HG03575 (cell line): ENCODE measurements around the gene LSM11.
A peak's percentile ranks its signal among the peaks of the same experiment; 100 is the strongest.

Experiments
- ATAC-seq: cut with Tn5 transposase; IDR thresholded peaks from one replicate; pipeline ENCODE4 v1.9.1; 2021; ENCODE audit not compliant: unreplicated experiment, insufficient number of reproducible peaks, low FRiP score; ENCODE audit errors: extremely low read depth

Gene LSM11

GRCh38 chr5:157731272-157732129 is 12.0 kb upstream of the LSM11 start, which contains the start of gene THG1L:
Gene THG1L, plus strand, starts transcription at chr5:157731420. Its CDS starts 21 bp downstream, at chr5:157731441.
- ATAC-seq = peak; percentile 75

GRCh38 chr5:157732130-157732514 is 11.4 kb upstream of the LSM11 start:
- no peak for ATAC-seq

- ATAC-seq = no peak
These were observed 10.8 kb upstream of the LSM11 start for GRCh38 chr5:157732596-157733262.

- ATAC-seq = no peak
These were observed 9.1 kb upstream of the LSM11 start for GRCh38 chr5:157734436-157734835.

DNA sequence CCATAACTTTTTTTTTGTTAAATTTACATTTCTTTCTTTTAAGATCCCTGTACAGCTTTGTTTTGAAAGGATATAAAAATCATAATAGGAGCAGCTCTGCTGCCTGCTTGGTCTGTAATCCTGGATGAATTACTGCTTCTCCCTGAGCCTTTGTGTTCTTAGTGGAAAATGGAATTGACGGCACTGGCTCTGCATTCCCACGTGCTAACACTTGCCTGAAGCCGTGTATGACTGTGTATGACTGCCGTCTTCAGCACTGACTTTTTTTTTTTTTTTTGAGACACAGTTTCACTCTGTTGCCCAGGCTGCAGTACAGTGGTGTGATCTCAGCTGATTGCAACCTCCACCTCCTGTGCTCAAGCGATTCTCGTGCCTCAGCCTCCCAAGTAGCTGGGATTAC is 7.5 kb upstream of the LSM11 start:
- no peak for ATAC-seq

- no peak for ATAC-seq
These were observed 3.9 kb upstream of the LSM11 start for GRCh38 chr5:157739388-157740228.

DNA sequence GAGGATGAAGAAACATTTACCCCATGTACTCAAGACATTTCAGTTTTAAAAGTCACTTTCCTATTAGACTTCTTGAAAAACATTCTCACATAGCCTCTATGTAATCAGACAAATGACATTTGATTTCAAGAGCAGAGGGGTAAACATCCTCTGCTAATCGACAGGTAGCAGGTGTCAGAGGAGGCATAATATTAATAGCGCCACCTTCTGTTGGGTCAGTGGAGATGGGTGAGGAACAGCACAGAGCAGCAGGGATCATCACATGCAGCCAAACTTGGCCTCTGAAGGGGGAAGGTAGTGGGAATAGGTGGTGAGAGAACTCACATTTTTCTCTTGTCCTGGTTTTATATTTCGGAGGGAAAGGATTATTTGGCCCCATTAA is 3.3 kb upstream of the LSM11 start:
- ATAC-seq = no peak

DNA sequence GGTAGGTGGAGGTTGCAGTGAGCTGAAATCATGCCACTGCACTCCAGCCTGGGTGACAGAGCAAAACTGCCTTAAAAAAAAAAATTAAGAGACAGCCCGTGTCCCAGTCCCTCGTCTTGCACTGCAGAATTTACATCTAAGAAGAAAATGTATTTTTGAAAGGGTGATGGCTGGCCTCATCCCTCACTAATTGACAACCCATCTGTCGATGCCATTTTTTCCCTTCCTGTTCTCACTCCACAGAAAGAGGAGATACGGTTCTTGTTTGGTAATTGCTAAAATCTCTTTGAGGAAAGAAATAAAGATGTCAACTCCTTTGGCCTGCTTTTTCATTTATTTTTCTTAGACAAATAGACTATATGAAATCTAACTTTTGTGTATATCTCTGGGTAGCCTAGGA is 2.4 kb upstream of the LSM11 start:
- ATAC-seq = no peak

- no peak for ATAC-seq
These were observed 819 bp downstream of the LSM11 start for GRCh38 chr5:157744051-157745011.

GRCh38 chr5:157745041-157745456 is 1.5 kb downstream of the LSM11 start:
- no peak for ATAC-seq

DNA sequence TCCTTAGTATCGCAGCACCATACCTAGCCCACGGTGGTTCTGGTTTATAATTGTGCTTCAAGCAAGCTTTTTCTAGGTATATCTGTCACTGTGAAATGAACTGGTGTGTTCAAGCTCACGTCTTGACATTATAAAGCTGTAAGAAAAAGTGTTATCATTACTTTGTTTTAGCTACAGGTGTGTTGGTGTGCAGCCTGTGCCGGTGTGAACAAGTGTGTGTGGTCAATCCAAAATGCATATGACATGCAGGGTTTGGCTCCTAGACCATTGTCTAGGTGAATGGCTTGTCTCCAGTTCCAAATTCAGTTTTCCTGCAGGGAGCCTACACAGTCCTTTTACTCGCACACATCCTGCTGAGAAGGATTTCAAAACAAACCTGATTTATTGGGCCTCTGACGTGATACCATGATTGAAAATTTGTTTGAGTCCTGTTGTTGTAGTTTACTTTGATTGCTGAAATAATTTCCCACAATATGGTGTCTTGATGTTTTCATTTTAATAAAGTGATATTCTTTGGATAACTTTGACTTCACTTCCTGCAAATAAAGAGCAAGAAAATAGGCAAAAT is 3.7 kb downstream of the LSM11 start:
- ATAC-seq = no peak

DNA sequence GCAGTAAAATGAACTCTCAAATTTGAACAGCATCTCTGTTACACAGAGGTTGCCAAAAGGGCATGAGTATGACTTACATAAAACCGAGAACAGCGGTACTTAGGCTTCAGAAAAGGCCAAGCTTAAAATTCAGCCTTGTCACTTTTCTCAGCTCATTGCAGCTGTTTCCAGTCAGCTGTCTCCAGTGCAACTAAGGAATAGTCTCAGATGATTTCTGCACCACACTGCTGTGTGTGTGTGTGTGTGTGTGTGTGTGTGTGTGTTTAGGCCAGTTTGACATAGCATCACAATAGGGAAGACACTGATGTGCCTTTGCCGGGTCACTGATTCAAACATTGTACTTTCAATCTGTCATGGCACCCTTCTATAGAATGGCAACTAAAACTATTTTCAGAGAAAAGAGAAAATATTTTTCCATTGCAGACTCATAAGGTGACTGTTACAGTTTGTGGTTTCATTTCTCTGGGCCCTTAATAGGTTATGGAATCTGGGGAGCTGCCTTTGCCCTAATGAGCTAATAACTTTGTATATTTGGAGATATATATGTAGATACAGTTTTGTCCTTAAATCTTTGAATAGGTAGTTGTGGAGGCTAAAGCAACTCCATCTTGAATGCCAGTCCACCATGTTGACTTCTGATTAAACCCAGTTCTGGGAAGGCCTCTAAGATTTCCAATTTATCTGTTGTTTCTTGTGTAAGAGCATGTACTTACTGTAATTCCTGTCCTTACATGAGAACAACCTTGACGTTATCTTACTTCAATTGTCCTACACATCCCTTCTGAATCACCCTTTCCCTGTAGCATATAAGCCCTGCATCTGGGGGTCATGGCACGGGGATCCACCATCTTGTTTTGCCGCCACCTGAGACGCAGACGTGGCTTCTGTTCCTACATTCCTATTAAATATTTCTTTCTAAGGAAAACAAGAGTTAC is 4.5 kb downstream of the LSM11 start:
- ATAC-seq = no peak

DNA sequence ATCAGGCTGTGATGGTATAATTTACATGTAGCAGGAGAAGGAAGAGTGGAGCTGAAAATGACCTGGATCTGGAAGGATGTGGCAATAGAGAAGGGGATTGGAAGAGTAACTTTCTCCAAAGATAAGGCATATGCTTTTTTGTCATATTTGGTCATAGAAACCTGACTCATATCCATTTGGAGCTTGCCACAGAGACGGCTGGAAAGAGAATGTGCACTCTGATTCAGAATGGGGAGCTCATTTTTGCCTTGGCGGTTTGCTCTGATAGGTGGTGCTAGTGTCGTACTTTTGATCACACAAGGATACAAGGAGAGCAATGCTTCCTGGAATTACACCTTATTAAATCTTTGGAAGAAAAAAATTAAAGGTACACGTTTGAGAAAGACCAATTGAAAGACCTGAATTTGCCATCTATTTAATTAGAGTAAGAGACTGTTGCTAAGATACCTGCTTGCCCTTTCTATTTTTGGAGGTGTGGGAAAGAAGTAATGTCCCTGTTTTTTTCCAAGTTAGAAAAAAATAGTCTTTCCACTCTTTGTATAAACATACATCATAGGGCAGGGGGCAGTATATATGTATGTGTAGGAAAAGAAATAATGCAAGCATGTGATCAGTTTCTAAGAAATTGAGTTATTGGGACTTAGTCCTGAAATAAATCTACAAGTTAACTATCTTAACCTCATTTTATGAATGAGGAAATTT is 5.4 kb downstream of the LSM11 start:
- ATAC-seq = no peak

- no peak for ATAC-seq
These were observed 5.9 kb downstream of the LSM11 start for GRCh38 chr5:157749462-157749799.

GRCh38 chr5:157750320-157750719 is 6.8 kb downstream of the LSM11 start:
- ATAC-seq = no peak

DNA sequence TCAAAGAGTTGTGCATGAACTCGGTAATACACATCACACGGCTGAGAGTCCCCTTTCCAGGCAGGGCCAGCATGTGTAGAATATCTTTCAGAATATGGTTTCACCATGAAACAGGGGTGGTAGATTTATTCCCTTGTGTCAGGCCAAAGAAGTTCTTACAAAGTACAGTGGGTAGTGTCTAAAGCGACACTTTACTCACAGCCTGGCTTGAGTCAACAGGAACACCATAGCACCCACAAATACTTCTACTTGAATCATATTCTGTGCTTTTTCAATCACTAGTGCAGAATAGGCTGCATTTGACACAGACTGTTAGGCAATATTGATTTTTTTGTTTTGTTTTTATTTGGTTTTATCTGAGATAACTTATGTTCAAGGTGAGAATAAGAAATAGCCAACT is 12.6 kb downstream of the LSM11 start:
- no peak for ATAC-seq

DNA sequence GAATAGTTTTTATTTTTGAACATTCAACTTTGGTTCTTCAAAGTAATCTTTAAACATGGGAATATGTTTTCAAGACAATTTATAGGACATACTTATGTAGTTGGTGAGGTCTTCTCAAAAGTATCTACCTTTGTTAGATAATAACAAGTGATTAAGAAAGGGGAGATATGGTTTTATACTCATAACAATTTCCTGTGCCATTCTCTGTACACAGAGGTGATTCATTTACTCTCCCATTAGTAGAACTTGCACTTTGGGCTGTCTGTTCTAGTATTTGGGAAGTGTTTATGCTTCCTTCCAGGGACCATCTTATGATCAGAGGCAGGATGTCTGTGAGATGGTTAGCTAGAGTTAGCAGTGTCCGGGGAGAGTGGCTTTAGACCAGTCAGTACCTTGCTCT is 15.2 kb downstream of the LSM11 start:
- no peak for ATAC-seq
